Measurements from ENCODE around the gene SLC30A3. TPM values are rescaled to one million over a fixed set of nuclear protein-coding genes. Genes with fewer than 3 reads are reported as not detected.

The SLC30A3 gene
- total and polyA plus RNA-seq, 2 of the 4 experiments (the other 2 are of a cell fraction), result 0.15 TPM; not detected in 1

- TF ChIP-seq MAZ (IDR thresholded peaks at IDR 0.05; ENCODE audit: borderline replicate concordance, low read depth, low read length) (no peak), CHD1 (IDR thresholded peaks at IDR 0.05; ENCODE audit: low read depth, low read length) (no peak), MAFK (IDR thresholded peaks at IDR 0.05; ENCODE audit: low read depth, low read length) (no peak)
Observed at GRCh38 chr2:27307287-27307544, 44.4 kb upstream of the SLC30A3 start (continued).

DNA sequence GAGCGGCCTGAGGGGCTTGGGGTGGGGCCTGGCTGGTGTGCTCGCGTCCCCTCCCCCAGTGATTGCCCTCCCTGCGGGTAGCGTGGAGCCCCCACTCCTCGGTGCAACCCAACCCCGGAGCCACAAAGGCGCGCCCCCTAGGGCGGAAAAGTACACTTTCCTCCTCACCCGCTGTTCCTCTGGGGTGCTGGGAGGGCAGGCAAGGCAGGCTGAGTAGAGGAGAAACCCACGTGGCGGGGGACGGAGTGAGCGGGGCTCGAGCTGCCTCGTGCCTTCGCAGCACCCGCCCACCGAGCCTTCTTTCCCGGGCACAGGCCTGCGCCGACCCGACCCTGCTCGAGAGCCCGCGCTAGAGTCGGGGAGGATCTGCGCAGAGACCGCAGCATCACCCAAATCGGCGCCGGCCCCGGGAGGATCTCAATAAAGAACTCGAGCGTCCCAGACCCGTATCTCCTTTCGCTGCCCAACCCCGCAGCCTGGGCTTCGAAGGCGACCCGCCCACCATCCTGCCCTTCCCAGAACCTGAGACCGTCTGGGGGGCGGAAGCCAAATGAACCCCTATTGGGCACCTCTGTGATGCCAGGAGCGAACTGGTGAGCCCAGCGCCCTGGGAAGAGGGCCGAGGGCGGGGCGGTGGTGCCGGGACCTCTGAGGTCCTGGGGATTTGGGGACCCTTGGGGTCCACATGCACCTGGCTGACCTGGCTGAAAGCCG, 43.9 kb upstream of the SLC30A3 start:
- Histone ChIP-seq H2AFZ (replicated peaks; ENCODE audit: low read length, poor library complexity) (peak overlapping the region; percentile 36), H3K9me3 (ENCODE audit: control insufficient read depth, insufficient read depth, low read length) (no peaks in the 10 kb centered on the region; the same call in 1 of the 2 replicates), H3K27ac (ENCODE audit: insufficient read depth, low read length) (no peak overlapping the region), H3K4ac (ENCODE audit: low read depth, low read length) (no peak overlapping the region), H3K23ac (ENCODE audit: low read depth, low read length) (no peak overlapping the region), H3K56ac (ENCODE audit: extremely low read depth, insufficient read depth, low read length) (no peak overlapping the region), H2AK5ac (ENCODE audit: low read depth, low read length) (no peak overlapping the region), H2BK5ac (ENCODE audit: low read depth, low read length, poor library complexity, severe bottlenecking) (no peak overlapping the region), H4K91ac (ENCODE audit: insufficient read depth, low read depth, low read length) (no peak overlapping the region), H3K18ac (ENCODE audit: low read depth, low read length) (no peak overlapping the region), H3K36me3 (ENCODE audit: control insufficient read depth, insufficient read depth, low read length) (peaks cover 11% of the 10 kb centered on the region), H4K20me1 (ENCODE audit: insufficient read depth, low read length) (peaks cover 10% of the 10 kb centered on the region), H2AK9ac (replicated peaks; ENCODE audit: low read depth, low read length, poor library complexity) (no peak overlapping the region), H3K14ac (replicated peaks; ENCODE audit: low read depth, low read length) (no peak overlapping the region), H3K9ac (ENCODE audit: low read depth, low read length) (no peak overlapping the region), H3K79me1 (ENCODE audit: low read depth in 1 of 2, low read length in 2 of 2) (no peaks in the 10 kb centered on the region), H3K9me1 (ENCODE audit: insufficient read depth, low read length) (no peaks in the 10 kb centered on the region; the same call in 1 of the 2 replicates), H3K4me1 (ENCODE audit: control insufficient read depth, insufficient read depth, low read length) (no peaks in the 10 kb centered on the region; the same call in 1 of the 2 replicates), H3K27me3 (ENCODE audit: control insufficient read depth, insufficient read depth, low read length) (peaks cover 41% of the 10 kb centered on the region), H2BK20ac (ENCODE audit: low read depth, low read length) (no peak overlapping the region), H4K8ac (ENCODE audit: low read depth in 2 of 2, low read length in 2 of 2) (no peak overlapping the region), H2BK120ac (ENCODE audit: low read depth, low read length) (no peak overlapping the region), H2BK15ac (ENCODE audit: low read depth, low read length) (no peak overlapping the region), H4K5ac (ENCODE audit: low read depth, low read length) (no peak overlapping the region), H3K4me3 (ENCODE audit: insufficient read depth, low read depth, low read length) (no peak overlapping the region), H3K4me2 (ENCODE audit: low read depth, low read length) (no peak overlapping the region; the same call in 1 of the 2 replicates)
- ATAC-seq (ENCODE audit: low read depth) (peak; percentile 6), DNase-seq (no peak)
- intact Hi-C loops (cut with micrococcal nuclease), result no loop called here
- POLR2A ChIA-PET (ENCODE audit: unreplicated experiment), result interaction anchor here (0.6 kb wide), 1 partner anchor 60 kb away, joined by 3 read pairs; no protein-coding TSS in a partner anchor
- no TSS peak for BruUV-seq (replicated peaks)
- 2% methylated on average over 9 of the region's 51 CpGs; no CpG with 5 or more reads in 1 of the 2 experiments for WGBS, 2 experiments (ENCODE audit: extremely low coverage in 2 of 2, insufficient read length in 1 of 2)
- dilution Hi-C loops (cut with HindIII; ENCODE audit: low sequenced_read_pairs, unreplicated experiment), result no loop called here
- CTCF ChIA-PET, result no interaction called here
- in situ Hi-C loops (cut with MboI; ENCODE audit: low sequenced_read_pairs), result no loop called here
- TF ChIP-seq, protein P1, sequence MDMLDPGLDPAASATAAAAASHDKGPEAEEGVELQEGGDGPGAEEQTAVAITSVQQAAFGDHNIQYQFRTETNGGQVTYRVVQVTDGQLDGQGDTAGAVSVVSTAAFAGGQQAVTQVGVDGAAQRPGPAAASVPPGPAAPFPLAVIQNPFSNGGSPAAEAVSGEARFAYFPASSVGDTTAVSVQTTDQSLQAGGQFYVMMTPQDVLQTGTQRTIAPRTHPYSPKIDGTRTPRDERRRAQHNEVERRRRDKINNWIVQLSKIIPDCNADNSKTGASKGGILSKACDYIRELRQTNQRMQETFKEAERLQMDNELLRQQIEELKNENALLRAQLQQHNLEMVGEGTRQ (IDR thresholded peaks at IDR 0.05; ENCODE audit: low read depth, low read length), result no peak
- TF ChIP-seq RAD21 (IDR thresholded peaks at IDR 0.05; ENCODE audit: low read length) (no peak), MXI1 (IDR thresholded peaks at IDR 0.05; ENCODE audit: borderline replicate concordance, low read depth, low read length) (no peak), ELK1 (IDR thresholded peaks at IDR 0.05; ENCODE audit: borderline replicate concordance, low read depth, low read length) (no peak), RCOR1 (IDR thresholded peaks at IDR 0.05; ENCODE audit: insufficient replicate concordance, low read length) (no peak), POLR2A (IDR thresholded peaks at IDR 0.05; ENCODE audit: low read depth, low read length) (no peak), MAZ (IDR thresholded peaks at IDR 0.05; ENCODE audit: borderline replicate concordance, low read depth, low read length) (no peak), RFX5 (IDR thresholded peaks at IDR 0.05; ENCODE audit: low read depth, low read length) (no peak), NFE2L2 (IDR thresholded peaks at IDR 0.05; ENCODE audit: low read depth, low read length) (no peak), SMC3 (IDR thresholded peaks at IDR 0.05; ENCODE audit: low read depth, low read length) (no peak), CHD1 (IDR thresholded peaks at IDR 0.05; ENCODE audit: low read depth, low read length) (no peak), FOS (IDR thresholded peaks at IDR 0.05; ENCODE audit: low read depth, low read length) (no peak), CEBPB (IDR thresholded peaks at IDR 0.05; ENCODE audit: low read depth, low read length) (no peak), BHLHE40 (IDR thresholded peaks at IDR 0.05; ENCODE audit: low read depth, low read length) (no peak)

All from IMR-90 (cell line).